GM10266 (cell line): ENCODE measurements around the gene BRCA2.
A peak's percentile ranks its signal among the peaks of the same experiment; 100 is the strongest.

Experiments
- DNase-seq: peaks from one replicate; pipeline ENCODE4 v3.0.0; 2012; ENCODE audit errors: extremely low spot score
- TF ChIP-seq, protein P1 (sequence below): IDR thresholded peaks from 2 replicates; pipeline ENCODE4 v1.5.1; 2012; ENCODE audit warnings: mild to moderate bottlenecking, low read depth; ENCODE audit not compliant: control insufficient read depth, insufficient read depth; ENCODE audit errors: missing control alignments

The BRCA2 gene

DNA sequence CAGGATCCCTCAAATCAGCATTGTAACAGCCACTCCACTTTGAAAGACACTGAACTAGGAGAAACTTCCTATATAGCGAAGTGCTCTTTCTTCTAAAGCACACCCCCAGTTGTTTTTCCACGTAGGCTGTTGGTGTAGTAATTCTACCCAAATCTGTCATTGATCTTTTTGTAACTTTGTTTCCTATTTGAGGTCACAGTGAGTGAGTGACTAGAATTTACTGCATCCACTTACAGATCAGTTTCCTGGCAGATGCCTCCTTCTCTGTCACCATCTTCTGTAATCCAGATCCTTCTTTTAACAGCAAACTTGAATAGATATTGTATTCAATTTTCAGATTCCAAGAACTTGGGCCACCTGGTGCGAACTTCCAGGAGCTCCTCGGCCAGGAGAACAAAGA, 15.4 kb upstream of the BRCA2 start:
- TF ChIP-seq, protein P1, sequence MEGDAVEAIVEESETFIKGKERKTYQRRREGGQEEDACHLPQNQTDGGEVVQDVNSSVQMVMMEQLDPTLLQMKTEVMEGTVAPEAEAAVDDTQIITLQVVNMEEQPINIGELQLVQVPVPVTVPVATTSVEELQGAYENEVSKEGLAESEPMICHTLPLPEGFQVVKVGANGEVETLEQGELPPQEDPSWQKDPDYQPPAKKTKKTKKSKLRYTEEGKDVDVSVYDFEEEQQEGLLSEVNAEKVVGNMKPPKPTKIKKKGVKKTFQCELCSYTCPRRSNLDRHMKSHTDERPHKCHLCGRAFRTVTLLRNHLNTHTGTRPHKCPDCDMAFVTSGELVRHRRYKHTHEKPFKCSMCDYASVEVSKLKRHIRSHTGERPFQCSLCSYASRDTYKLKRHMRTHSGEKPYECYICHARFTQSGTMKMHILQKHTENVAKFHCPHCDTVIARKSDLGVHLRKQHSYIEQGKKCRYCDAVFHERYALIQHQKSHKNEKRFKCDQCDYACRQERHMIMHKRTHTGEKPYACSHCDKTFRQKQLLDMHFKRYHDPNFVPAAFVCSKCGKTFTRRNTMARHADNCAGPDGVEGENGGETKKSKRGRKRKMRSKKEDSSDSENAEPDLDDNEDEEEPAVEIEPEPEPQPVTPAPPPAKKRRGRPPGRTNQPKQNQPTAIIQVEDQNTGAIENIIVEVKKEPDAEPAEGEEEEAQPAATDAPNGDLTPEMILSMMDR: no peak
- no peak for DNase-seq

DNA sequence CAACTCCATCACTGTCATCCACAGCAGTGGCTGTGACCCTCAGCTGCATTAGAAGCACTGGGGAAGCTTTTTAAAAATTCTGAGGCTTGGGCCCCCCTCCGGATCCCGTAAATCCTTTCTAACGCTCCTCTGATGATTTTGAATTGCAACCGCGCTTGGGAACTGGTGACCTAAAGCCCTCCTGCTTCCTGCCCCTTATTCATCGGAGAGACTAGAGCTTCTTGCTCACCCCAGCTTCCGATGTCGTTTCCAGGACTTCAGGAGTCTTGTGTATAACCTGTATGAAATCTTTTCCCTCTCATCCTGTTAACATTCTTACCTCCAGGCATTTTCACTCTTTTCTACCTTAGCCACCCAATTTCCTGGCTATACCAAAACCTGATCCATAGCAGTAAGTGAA, 14.9 kb upstream of the BRCA2 start:
- TF ChIP-seq, protein P1: no peak
- DNase-seq: no peak

DNA sequence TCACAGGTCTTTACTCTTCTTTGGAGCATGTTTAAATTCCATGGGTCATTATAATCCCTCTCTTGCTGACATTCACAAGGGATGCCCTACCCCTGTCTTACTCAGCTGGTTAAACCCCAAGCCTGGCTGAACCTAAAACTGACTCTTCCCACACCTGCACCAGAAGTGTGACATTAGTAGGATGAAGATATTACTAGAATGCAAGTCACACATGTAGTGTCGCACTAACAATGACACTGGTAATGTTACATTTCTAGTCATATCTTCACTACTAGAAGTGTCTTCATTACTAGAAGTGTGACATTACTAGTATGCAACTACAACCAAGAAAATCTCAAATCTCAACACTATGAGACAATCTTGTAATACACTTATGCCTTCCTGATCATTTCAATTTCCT, 14.4 kb upstream of the BRCA2 start:
- no peak for DNase-seq
- TF ChIP-seq, protein P1: no peak

DNA sequence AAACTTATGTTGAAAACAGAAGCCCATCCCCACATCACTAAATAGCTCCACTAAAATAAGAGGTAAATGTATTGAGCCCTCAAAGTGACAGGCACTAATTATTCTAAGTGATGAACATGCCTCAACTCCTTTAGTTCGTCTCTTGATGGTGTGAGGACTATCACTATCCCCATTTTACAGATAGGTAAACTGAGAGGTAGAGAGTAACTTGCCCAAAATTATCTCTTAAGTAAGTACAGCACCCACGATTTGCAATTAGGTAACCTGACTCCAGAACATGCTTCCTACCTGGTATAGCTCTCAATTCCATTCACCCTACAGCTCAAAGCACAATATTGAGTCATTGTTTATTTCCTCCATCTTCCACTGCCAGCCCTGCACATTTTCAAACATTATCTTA, 12.8 kb upstream of the BRCA2 start:
- TF ChIP-seq, protein P1: no peak
- no peak for DNase-seq

DNA sequence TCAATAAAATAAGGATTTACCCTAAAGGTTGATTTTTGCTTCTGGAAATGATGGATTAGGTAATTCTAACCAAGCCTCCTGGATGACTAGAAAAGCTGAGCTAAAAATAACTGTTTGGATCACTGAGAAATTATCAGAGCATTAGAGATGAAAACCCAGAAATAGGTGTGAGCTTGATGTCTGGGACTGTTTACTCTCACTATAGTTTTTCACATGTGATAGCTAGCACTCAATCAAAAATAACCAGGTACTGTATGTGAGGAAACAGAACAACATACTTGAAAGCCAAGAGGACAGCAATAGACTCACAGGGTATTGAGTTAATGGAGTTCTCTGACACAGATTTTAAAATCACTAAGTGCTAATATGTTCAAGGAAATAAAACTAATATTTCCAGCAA, 9.7 kb upstream of the BRCA2 start:
- no peak for DNase-seq
- TF ChIP-seq, protein P1: no peak

DNA sequence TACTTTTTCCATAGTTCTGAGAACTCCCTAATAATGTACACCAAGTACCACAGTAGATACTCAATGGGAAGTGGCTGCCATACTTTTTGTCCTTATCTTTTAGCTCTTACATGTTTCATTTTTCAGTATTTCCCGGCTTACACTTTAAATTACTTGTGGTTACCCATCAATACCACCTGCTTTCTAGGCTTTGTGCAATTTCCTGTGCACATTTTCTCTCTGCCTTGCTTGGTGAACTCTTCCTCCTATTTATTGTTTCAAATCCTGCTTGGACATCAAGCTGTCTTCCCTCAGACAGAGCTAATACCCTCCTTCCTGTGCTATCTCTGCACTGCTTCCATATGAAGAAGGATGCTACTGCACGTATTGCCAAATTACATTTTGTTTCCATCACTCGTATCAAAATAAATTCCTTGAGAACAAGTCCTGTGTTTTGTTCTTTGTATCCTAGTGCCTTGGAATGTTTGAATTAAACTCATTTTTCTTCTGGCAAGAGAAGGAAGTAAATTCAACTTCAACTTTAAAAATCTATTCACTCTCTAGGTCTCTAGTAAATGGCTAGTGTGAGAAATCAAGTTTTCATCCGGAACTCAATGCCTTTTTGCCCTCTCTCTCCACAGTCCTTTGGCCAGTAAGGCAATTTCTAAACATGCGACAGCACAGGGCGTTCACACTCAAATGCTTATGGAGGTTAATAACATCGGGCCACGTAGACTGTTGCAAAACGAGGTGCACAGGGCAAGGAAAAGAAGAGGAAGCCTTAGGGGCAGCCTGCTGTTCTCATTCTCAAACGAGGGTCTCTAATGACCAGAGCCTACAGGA, 5.8 kb upstream of the BRCA2 start:
- TF ChIP-seq, protein P1: no peak
- DNase-seq: no peak

DNA sequence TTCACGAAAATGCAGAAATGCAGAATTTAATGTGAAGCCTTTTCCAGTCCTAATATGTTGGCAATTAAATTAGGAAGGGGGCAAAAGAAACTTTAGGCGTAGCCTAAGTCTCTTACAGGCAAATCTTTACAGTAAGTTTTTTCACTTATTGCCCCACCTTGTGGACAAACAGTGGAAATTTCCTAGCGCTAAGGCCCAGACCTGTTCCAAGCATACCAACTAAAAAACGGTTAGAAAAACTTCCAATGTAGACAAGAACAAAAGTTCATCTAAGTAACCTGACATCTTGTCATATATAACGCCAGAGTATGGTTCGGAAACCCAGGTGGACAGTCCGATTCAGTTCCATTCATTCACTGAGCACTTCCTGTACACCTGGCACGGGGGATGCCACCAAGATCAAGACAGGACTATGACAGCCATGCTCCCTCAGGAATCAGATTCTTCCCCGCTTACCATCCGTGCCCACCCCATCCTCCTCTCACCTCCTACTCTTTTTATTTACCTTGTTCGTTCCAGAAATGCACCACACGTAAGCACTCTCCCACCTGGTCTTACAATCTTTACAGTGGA, 5.1 kb upstream of the BRCA2 start:
- TF ChIP-seq, protein P1: peak; percentile 73
- DNase-seq: peak; percentile 59
